ENCODE data around the gene NFKBIE. TPM values are rescaled to one million over a fixed set of nuclear protein-coding genes. Genes with fewer than 3 reads are reported as not detected.

Gene NFKBIE
- total and polyA plus RNA-seq, 9 of the 15 experiments (the other 6 are each of a cell fraction or from before 2014, with no cell fraction given): 2.1 to 16.4 (median 11.7) TPM

- TF ChIP-seq, protein P1, sequence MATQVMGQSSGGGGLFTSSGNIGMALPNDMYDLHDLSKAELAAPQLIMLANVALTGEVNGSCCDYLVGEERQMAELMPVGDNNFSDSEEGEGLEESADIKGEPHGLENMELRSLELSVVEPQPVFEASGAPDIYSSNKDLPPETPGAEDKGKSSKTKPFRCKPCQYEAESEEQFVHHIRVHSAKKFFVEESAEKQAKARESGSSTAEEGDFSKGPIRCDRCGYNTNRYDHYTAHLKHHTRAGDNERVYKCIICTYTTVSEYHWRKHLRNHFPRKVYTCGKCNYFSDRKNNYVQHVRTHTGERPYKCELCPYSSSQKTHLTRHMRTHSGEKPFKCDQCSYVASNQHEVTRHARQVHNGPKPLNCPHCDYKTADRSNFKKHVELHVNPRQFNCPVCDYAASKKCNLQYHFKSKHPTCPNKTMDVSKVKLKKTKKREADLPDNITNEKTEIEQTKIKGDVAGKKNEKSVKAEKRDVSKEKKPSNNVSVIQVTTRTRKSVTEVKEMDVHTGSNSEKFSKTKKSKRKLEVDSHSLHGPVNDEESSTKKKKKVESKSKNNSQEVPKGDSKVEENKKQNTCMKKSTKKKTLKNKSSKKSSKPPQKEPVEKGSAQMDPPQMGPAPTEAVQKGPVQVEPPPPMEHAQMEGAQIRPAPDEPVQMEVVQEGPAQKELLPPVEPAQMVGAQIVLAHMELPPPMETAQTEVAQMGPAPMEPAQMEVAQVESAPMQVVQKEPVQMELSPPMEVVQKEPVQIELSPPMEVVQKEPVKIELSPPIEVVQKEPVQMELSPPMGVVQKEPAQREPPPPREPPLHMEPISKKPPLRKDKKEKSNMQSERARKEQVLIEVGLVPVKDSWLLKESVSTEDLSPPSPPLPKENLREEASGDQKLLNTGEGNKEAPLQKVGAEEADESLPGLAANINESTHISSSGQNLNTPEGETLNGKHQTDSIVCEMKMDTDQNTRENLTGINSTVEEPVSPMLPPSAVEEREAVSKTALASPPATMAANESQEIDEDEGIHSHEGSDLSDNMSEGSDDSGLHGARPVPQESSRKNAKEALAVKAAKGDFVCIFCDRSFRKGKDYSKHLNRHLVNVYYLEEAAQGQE (IDR thresholded peaks at IDR 0.05; ENCODE audit: borderline replicate concordance): peak; percentile 41
- TF ChIP-seq, protein P1 (CRISPR knock-in tag; IDR thresholded peaks at IDR 0.05; ENCODE audit: low read depth): no peak
- TF ChIP-seq MAFK (IDR thresholded peaks at IDR 0.05; ENCODE audit: low read length) (peak; percentile 91), TRIM24 (IDR thresholded peaks at IDR 0.05) (peak in 1 of 2 experiments; percentile 54; a peak in 1 of 4 replicates), TEAD1 (CRISPR knock-in tag; IDR thresholded peaks at IDR 0.05) (peak; percentile 54 to 71; a peak in 3 of 4 replicates), POLR2AphosphoS2 (IDR thresholded peaks at IDR 0.05; ENCODE audit: low read length) (peak; percentile 21), POLR2A (conservative IDR thresholded peaks at IDR 0.05) (no peak), CREB1 (IDR thresholded peaks at IDR 0.05) (no peak; the same call in 1 of the 2 replicates), CREB1 (CRISPR knock-in tag; IDR thresholded peaks at IDR 0.05) (peak; percentile 67; the same call in 1 of the 2 replicates), CBFB (CRISPR knock-in tag; IDR thresholded peaks at IDR 0.05) (0 out of 2 replicates have a peak, but pooled peaks have one; percentile 56), MTA2 (IDR thresholded peaks at IDR 0.05; ENCODE audit: low read depth) (no peak), ARNT (IDR thresholded peaks at IDR 0.05) (peak in 1 of 2 experiments; percentile 100; a peak in 3 of 4 replicates), ZNF184 (CRISPR knock-in tag; IDR thresholded peaks at IDR 0.05) (no peak), NR4A1 (CRISPR knock-in tag; IDR thresholded peaks at IDR 0.05) (0 out of 2 replicates have a peak, but pooled peaks have one; percentile 35), NR4A1 (tag; IDR thresholded peaks at IDR 0.05) (no peak), NFIC (IDR thresholded peaks at IDR 0.05) (no peak), RUNX1 (IDR thresholded peaks at IDR 0.05; ENCODE audit: low read depth) (peak; percentile 2; the same call in 1 of the 2 replicates), TCFL5 (CRISPR knock-in tag; conservative IDR thresholded peaks at IDR 0.05) (no peak; the same call in 1 of the 2 replicates), ZNF507 (tag; conservative IDR thresholded peaks at IDR 0.05) (no peak)
- TF ChIP-seq, protein P2, sequence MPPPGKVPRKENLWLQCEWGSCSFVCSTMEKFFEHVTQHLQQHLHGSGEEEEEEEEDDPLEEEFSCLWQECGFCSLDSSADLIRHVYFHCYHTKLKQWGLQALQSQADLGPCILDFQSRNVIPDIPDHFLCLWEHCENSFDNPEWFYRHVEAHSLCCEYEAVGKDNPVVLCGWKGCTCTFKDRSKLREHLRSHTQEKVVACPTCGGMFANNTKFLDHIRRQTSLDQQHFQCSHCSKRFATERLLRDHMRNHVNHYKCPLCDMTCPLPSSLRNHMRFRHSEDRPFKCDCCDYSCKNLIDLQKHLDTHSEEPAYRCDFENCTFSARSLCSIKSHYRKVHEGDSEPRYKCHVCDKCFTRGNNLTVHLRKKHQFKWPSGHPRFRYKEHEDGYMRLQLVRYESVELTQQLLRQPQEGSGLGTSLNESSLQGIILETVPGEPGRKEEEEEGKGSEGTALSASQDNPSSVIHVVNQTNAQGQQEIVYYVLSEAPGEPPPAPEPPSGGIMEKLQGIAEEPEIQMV (tag; conservative IDR thresholded peaks at IDR 0.05; ENCODE audit: low read depth): no peak
Observed at GRCh38 chr6:44247338-44248302, 17.7 kb downstream of the NFKBIE start (continued).
